ENCODE data around the gene SLC25A5. TPM values are rescaled to one million over a fixed set of nuclear protein-coding genes. Genes with fewer than 3 reads are reported as not detected.

Gene SLC25A5
- total RNA-seq, 4 donors from 2014 or later = 366 to 1,287 (median 800) TPM

DNA sequence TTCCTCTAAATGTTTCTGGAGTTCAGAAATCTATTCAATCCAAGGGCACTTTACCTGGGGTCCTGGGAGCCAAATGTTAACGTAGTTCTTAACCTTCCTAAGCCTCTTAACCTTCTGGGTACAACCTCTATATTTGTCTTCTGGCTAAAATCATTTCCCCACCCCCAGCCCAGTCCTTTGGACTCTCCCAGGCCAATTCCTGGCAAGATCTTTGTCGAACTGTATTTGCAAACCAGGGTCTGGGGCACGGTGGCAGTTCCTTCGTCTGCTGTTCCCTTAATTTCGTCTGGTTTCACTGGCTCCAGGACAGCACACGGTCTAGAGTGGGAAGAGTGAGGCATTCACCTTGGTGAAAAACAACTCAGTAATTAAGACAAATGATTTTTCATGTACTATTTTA is 811 bp upstream of the SLC25A5 start:
- peaks cover 0 to 20% (median 0%) of the 10 kb centered on the region in 3 donors for H3K36me3 ChIP-seq
- TF ChIP-seq, protein P1, sequence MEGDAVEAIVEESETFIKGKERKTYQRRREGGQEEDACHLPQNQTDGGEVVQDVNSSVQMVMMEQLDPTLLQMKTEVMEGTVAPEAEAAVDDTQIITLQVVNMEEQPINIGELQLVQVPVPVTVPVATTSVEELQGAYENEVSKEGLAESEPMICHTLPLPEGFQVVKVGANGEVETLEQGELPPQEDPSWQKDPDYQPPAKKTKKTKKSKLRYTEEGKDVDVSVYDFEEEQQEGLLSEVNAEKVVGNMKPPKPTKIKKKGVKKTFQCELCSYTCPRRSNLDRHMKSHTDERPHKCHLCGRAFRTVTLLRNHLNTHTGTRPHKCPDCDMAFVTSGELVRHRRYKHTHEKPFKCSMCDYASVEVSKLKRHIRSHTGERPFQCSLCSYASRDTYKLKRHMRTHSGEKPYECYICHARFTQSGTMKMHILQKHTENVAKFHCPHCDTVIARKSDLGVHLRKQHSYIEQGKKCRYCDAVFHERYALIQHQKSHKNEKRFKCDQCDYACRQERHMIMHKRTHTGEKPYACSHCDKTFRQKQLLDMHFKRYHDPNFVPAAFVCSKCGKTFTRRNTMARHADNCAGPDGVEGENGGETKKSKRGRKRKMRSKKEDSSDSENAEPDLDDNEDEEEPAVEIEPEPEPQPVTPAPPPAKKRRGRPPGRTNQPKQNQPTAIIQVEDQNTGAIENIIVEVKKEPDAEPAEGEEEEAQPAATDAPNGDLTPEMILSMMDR (IDR thresholded peaks at IDR 0.05) = no peak
- no peak for TF ChIP-seq POLR2A (IDR thresholded peaks at IDR 0.05)
- no peak for DNase-seq
- peak overlapping the region; percentile 92 to 100 (median 96) for H3K27ac ChIP-seq
- no peaks in the 10 kb centered on the region for H3K9me3 ChIP-seq
- peak overlapping the region in 1 of 4 donors; percentile 94 for H3K4me3 ChIP-seq
- H3K4me1 ChIP-seq = no peaks in the 10 kb centered on the region
- no peaks in the 10 kb centered on the region for H3K27me3 ChIP-seq

GRCh38 chrX:119468551-119469312 is 488 bp downstream of the SLC25A5 start:
- Histone ChIP-seq H3K36me3 (peaks cover 0 to 20% (median 0%) of the 10 kb centered on the region in 3 donors), H3K27ac (peak overlapping the region; percentile 92 to 100 (median 96)), H3K27me3 (no peaks in the 10 kb centered on the region), H3K9me3 (no peaks in the 10 kb centered on the region), H3K4me1 (no peaks in the 10 kb centered on the region), H3K4me3 (peak overlapping the region; percentile 60 to 94 (median 74))
- peak; percentile 89 to 95 (median 93) for DNase-seq
- peak; percentile 11 to 27 for TF ChIP-seq POLR2A (IDR thresholded peaks at IDR 0.05)
- TF ChIP-seq, protein P1 (IDR thresholded peaks at IDR 0.05) = peak; percentile 35 to 92 (median 77)

GRCh38 chrX:119469313-119469635 is 1.0 kb downstream of the SLC25A5 start:
- Histone ChIP-seq H3K27ac (peak overlapping the region; percentile 92 to 100 (median 96)), H3K4me1 (no peaks in the 10 kb centered on the region), H3K9me3 (no peaks in the 10 kb centered on the region), H3K36me3 (peaks cover 0 to 20% (median 0%) of the 10 kb centered on the region in 3 donors), H3K27me3 (no peaks in the 10 kb centered on the region), H3K4me3 (peak overlapping the region; percentile 60 to 94 (median 74))
- no peak for DNase-seq
- TF ChIP-seq, protein P1 (IDR thresholded peaks at IDR 0.05) = no peak
- TF ChIP-seq POLR2A (IDR thresholded peaks at IDR 0.05) = peak in 1 of 2 donors; percentile 7

- Histone ChIP-seq H3K4me1 (peaks cover 0 to 5% (median 0%) of the 10 kb centered on the region in 4 donors), H3K27me3 (no peaks in the 10 kb centered on the region), H3K36me3 (peaks cover 0 to 17% (median 0%) of the 10 kb centered on the region in 3 donors), H3K4me3 (no peak overlapping the region), H3K27ac (no peak overlapping the region), H3K9me3 (no peaks in the 10 kb centered on the region)
- no peak for DNase-seq
- TF ChIP-seq, protein P1 (IDR thresholded peaks at IDR 0.05) = no peak
- TF ChIP-seq POLR2A (IDR thresholded peaks at IDR 0.05) = no peak
These were observed 6.6 kb downstream of the SLC25A5 start for GRCh38 chrX:119474615-119475388.

GRCh38 chrX:119475389-119476101 is 7.3 kb downstream of the SLC25A5 start:
- no peak overlapping the region for H3K27ac ChIP-seq
- no peak for DNase-seq
- TF ChIP-seq, protein P1 (IDR thresholded peaks at IDR 0.05) = no peak
- no peak for TF ChIP-seq POLR2A (IDR thresholded peaks at IDR 0.05)
- H3K36me3 ChIP-seq = peaks cover 0 to 11% (median 0%) of the 10 kb centered on the region in 3 donors
- H3K9me3 ChIP-seq = no peaks in the 10 kb centered on the region
- no peak overlapping the region for H3K4me3 ChIP-seq
- H3K4me1 ChIP-seq = peaks cover 0 to 5% (median 0%) of the 10 kb centered on the region in 4 donors
- H3K27me3 ChIP-seq = no peaks in the 10 kb centered on the region

Measured in Peyer's patch (tissue), 4 donors.